HCT116 (cell line): ENCODE data around the gene USP32. TPM values are rescaled to one million over a fixed set of nuclear protein-coding genes. Genes with fewer than 3 reads are reported as not detected.

Source experiments
- ATAC-seq: fragments of 200-7000 bp; cut with Tn5 transposase; 2 replicates; pipeline ENCODE4 v1.9.1; 2020; ENCODE audit warnings: mild to moderate bottlenecking, moderate library complexity
- BruUV-seq: library from RNA; stranded (reverse); fragments of 400-500 nt; replicated peaks from 2 replicates; lab custom pipeline; 2021; lab: Mats Ljungman, UMichigan
- CTCF ChIA-PET: fragments of 300-600 bp; sonication (Branson Sonifier 250); formaldehyde crosslinking; loops from one replicate; lab custom pipeline; 2021; ENCODE audit warnings: antibody characterized with exemption; lab: Charles Lee
- POLR2A ChIA-PET: fragments of 300-600, 350-600 bp; sonication (Branson Sonifier 250); formaldehyde crosslinking; loops from one replicate; lab custom pipeline; 2021; ENCODE audit warnings: antibody characterized with exemption; lab: Charles Lee
- RAD21 ChIA-PET, 2 experiments: fragments of 300-600 bp; sonication (Branson Sonifier 250); formaldehyde crosslinking; loops; one replicate each; lab custom pipeline; 2023; ENCODE audit warnings: low total read pairs in 2 of 2; ENCODE audit not compliant: uncharacterized antibody in 2 of 2, unreplicated experiment in 2 of 2, low non-redundant PET in 1 of 2; lab: Charles Lee
- DNase-seq: peaks from one replicate; pipeline ENCODE4 v3.0.0-alpha.2; 2010; ENCODE audit warnings: low read depth, low spot score
- H2AFZ ChIP-seq: fragments of 200-600 bp; shearing (Covaris generic), sonication (generic); 2 replicates; pipeline ENCODE4 v1.6.1; 2017; ENCODE audit warnings: low read depth, mixed run types, mixed read lengths, antibody characterized with exemption, low read length; ENCODE audit not compliant: poor library complexity, severe bottlenecking
- H3K27ac ChIP-seq: 2 replicates; pipeline ENCODE4 v1.5.1; 2012; ENCODE audit warnings: low read depth, low read length
- H3K27me3 ChIP-seq: fragments of 200-600 bp; sonication (generic); 2 replicates; pipeline ENCODE4 v1.6.1; 2016; ENCODE audit warnings: mixed run types, low read length, mixed read lengths; ENCODE audit not compliant: insufficient read depth
- H3K36me3 ChIP-seq, 2 experiments: fragments of 200-500 bp in 1 of 2; fragments of 200-600 bp in 1 of 2; sonication (Bioruptor generic) in 1 of 2; sonication (generic) in 1 of 2; 2 replicates each; pipeline versions ENCODE4 v1.5.1 to v1.6.1; 2014 to 2016; ENCODE audit warnings: low read length in 2 of 2, inconsistent platforms in 1 of 2, mixed read lengths in 1 of 2, mixed run types in 1 of 2; ENCODE audit not compliant: insufficient read depth in 2 of 2, control insufficient read depth in 1 of 2
- H3K4me1 ChIP-seq, 2 experiments: fragments of 200-600 bp in 1 of 2; sonication (generic) in 1 of 2; 2 replicates each; pipeline versions ENCODE4 v1.5.1 to v1.6.1; 2012 to 2017; ENCODE audit warnings: low read length in 2 of 2, inconsistent platforms in 1 of 2, mild to moderate bottlenecking in 1 of 2, mixed read lengths in 1 of 2, mixed run types in 1 of 2, moderate library complexity in 1 of 2; ENCODE audit not compliant: insufficient read depth in 2 of 2, control insufficient read depth in 1 of 2
- H3K4me2 ChIP-seq: fragments of 200-600 bp; sonication (generic); 2 replicates; pipeline ENCODE4 v1.6.1; 2017; ENCODE audit warnings: mixed run types, low read length, mixed read lengths
- H3K4me3 ChIP-seq, 2 experiments: fragments of 200-600 bp in 1 of 2; sonication (generic) in 1 of 2; replicated peaks in 1 of 2; 2 replicates each; pipeline ENCODE4 v1.5.1; 2011 to 2016; ENCODE audit warnings: low read length in 2 of 2, control low read depth in 1 of 2, low read depth in 1 of 2, mild to moderate bottlenecking in 1 of 2, mixed read lengths in 1 of 2, mixed run types in 1 of 2
- H3K79me2 ChIP-seq: fragments of 200-600 bp; sonication (generic); 2 replicates; pipeline ENCODE4 v1.6.1; 2017; ENCODE audit warnings: mild to moderate bottlenecking, mixed run types, low read length, moderate library complexity, mixed read lengths; ENCODE audit not compliant: insufficient read depth
- H3K9ac ChIP-seq: fragments of 200-600 bp; sonication (generic); 2 replicates; pipeline ENCODE4 v1.6.1; 2016; ENCODE audit warnings: low read length, mixed read lengths
- H3K9me2 ChIP-seq: fragments of 200-600 bp; sonication (generic), shearing (Covaris generic); 2 replicates; pipeline ENCODE4 v1.6.1; 2017; ENCODE audit warnings: mixed run types, mild to moderate bottlenecking, moderate library complexity; ENCODE audit not compliant: insufficient read depth
- H3K9me3 ChIP-seq, 2 experiments: fragments of 200-500 bp in 1 of 2; fragments of 200-600 bp in 1 of 2; sonication (Bioruptor generic) in 1 of 2; sonication (generic) in 1 of 2; 2 replicates each; pipeline ENCODE4 v1.6.1; 2014 to 2017; ENCODE audit warnings: low read length in 2 of 2, mixed read lengths in 2 of 2, inconsistent platforms in 1 of 2, low read depth in 1 of 2, mild to moderate bottlenecking in 1 of 2, mixed run types in 1 of 2, moderate library complexity in 1 of 2; ENCODE audit not compliant: control insufficient read depth in 1 of 2, insufficient read depth in 1 of 2
- H4K20me1 ChIP-seq: fragments of 200-600 bp; sonication (generic), shearing (Covaris generic); 2 replicates; pipeline ENCODE4 v1.6.1; 2017; ENCODE audit warnings: mixed run types, mild to moderate bottlenecking, moderate library complexity; ENCODE audit not compliant: insufficient read depth
- CBX3 ChIP-seq: IDR thresholded peaks from 2 replicates; pipeline ENCODE4 v1.6.1; 2012; ENCODE audit warnings: low read depth
- CEBPB ChIP-seq: IDR thresholded peaks from 2 replicates; pipeline ENCODE4 v1.6.1; 2012; ENCODE audit warnings: low read depth
- EGR1 ChIP-seq: IDR thresholded peaks from 2 replicates; pipeline ENCODE4 v1.6.1; 2012; ENCODE audit warnings: low read depth
- EZH2 ChIP-seq: fragments of 200-600 bp; sonication (generic); IDR thresholded peaks from 2 replicates; pipeline ENCODE4 v1.6.1; 2017; ENCODE audit warnings: antibody characterized with exemption, mixed run types
- POLR2A ChIP-seq: IDR thresholded peaks from 2 replicates; pipeline ENCODE4 v1.7.0; 2011; ENCODE audit warnings: borderline replicate concordance; ENCODE audit not compliant: insufficient read depth, insufficient read length; ENCODE audit errors: extremely low read depth
- POLR2AphosphoS5 ChIP-seq: IDR thresholded peaks from 2 replicates; pipeline ENCODE4 v1.6.1; 2011; ENCODE audit warnings: mild to moderate bottlenecking, low read depth, low read length, moderate library complexity
- RAD21 ChIP-seq: IDR thresholded peaks from 2 replicates; pipeline ENCODE4 v1.6.1; 2012; ENCODE audit warnings: low read depth, mild to moderate bottlenecking
- SP1 ChIP-seq: IDR thresholded peaks from 2 replicates; pipeline ENCODE4 v1.6.1; 2012; ENCODE audit warnings: low read depth
- SRF ChIP-seq: IDR thresholded peaks from 2 replicates; pipeline ENCODE4 v1.6.1; 2012; ENCODE audit warnings: low read depth
- YY1 ChIP-seq: IDR thresholded peaks from 2 replicates; pipeline ENCODE4 v1.6.1; 2011; ENCODE audit warnings: low read length, low read depth, moderate library complexity, mild to moderate bottlenecking; ENCODE audit not compliant: insufficient replicate concordance; ENCODE audit errors: extremely low read depth
- ZFX ChIP-seq: fragments of 450-650 bp; IDR thresholded peaks from 2 replicates; pipeline ENCODE4 v1.6.1; 2017
- ZNF274 ChIP-seq: fragments of 200-500 bp; sonication (Bioruptor generic); IDR thresholded peaks from 2 replicates; pipeline ENCODE4 v1.6.1; 2014; ENCODE audit warnings: mild to moderate bottlenecking, low read depth, low read length, inconsistent platforms
- intact Hi-C: fragments of 100-400 bp; cut with micrococcal nuclease; formaldehyde crosslinking; loops from 2 replicates; pipeline ENCODE4 v1.10.0; 2022
- total RNA-seq: library from RNA; stranded (reverse); gene quantifications from one replicate; pipeline ENCODE4 v1.2.1, GENCODE V29; 2021; ENCODE audit not compliant: unreplicated experiment
- TF ChIP-seq, protein P1 (sequence below): IDR thresholded peaks from 2 replicates; pipeline ENCODE4 v1.6.1; 2012

Gene USP32
- total RNA-seq, 1 experiment from 2014 or later, result 67.0 TPM

- TF ChIP-seq RAD21 (no peak), EGR1 (no peak)
- no peaks in the 10 kb centered on the region for H3K9me2 ChIP-seq
- intact Hi-C loops, result no loop called here
- ChIA-PET RAD21 (no interaction called here), POLR2A (no interaction called here), CTCF (interaction anchor here (0.7 kb wide), 1 partner anchor 28 kb away, joined by 3 read pairs; no protein-coding TSS in a partner anchor)
- H3K27me3 ChIP-seq, result no peaks in the 10 kb centered on the region
- H4K20me1 ChIP-seq, result no peaks in the 10 kb centered on the region
- BruUV-seq, result no TSS peak
- no peak overlapping the region for H3K4me2 ChIP-seq
- no peak for ATAC-seq
- H3K27ac ChIP-seq, result no peak overlapping the region
- no peak overlapping the region for H2AFZ ChIP-seq
- no peaks in the 10 kb centered on the region for H3K36me3 ChIP-seq
- H3K4me1 ChIP-seq, result peaks cover 0 to 25% of the 10 kb centered on the region in 2 experiments; a peak in 1 of 4 replicates
- no peaks in the 10 kb centered on the region for H3K9me3 ChIP-seq
- H3K4me3 ChIP-seq, result no peak overlapping the region
- DNase-seq, result no peak
- H3K9ac ChIP-seq, result no peak overlapping the region
- H3K79me2 ChIP-seq, result no peaks in the 10 kb centered on the region
Observed at GRCh38 chr17:60170835-60171752, 220.8 kb downstream of the USP32 start.

DNA sequence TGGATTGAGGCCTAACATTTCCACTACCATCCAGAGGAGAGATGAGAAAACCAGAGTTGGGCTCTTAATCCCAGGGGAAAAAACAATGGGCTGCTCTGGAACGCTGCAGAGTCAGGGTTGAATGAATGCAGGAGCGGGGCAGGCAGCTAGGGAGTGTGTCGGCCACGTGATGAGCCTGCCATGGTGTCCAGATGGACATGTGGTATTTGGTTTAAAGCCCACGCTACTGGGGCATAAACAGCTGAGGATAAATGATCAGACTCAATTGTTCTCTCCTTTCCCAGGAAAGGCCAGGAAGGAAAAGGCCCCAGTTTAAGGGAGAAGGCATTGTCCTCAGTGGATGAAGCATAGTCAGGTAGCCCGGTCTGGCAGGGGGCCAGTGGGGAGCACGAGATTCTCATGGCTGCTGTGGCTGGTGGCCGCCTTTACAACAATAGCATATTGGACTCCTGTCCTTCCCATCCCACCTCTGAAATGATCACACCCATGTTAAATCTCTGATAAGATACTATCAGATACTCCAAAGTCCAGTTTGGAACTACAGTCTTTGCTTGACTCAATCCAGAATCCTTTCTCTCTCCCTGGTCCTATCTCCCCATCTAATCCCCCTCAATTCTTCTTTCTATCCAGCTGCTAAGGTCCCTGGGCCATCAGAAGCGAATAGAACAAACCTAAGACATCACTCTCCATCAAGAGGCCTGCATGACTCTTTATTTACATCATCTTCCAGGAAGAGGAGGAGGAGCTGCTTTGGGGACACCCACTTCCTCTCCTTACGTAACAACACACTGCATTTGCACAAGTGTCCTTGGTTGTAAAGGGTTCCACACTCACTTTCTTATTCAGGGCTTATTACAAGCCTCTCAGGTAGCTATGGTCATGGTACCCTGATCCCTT, 221.8 kb downstream of the USP32 start:
- Histone ChIP-seq H3K36me3 (no peaks in the 10 kb centered on the region), H3K4me2 (no peak overlapping the region), H3K4me3 (no peak overlapping the region), H3K4me1 (peaks cover 0 to 27% of the 10 kb centered on the region in 2 experiments; a peak in 1 of 4 replicates), H4K20me1 (no peaks in the 10 kb centered on the region), H3K27me3 (no peaks in the 10 kb centered on the region), H3K9ac (no peak overlapping the region), H3K79me2 (no peaks in the 10 kb centered on the region), H3K9me3 (no peaks in the 10 kb centered on the region), H3K27ac (no peak overlapping the region), H3K9me2 (no peaks in the 10 kb centered on the region), H2AFZ (no peak overlapping the region)
- ATAC-seq (no peak), DNase-seq (no peak)
- TF ChIP-seq SRF, result no peak
- TF ChIP-seq POLR2AphosphoS5, result no peak
- no peak for TF ChIP-seq YY1
- TF ChIP-seq, protein P1, sequence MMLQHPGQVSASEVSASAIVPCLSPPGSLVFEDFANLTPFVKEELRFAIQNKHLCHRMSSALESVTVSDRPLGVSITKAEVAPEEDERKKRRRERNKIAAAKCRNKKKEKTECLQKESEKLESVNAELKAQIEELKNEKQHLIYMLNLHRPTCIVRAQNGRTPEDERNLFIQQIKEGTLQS, result no peak
- TF ChIP-seq POLR2A, result no peak
- no peak for TF ChIP-seq ZFX
- no peak for TF ChIP-seq EGR1
- no peak for TF ChIP-seq RAD21
- no peak for TF ChIP-seq ZNF274
- no peak for TF ChIP-seq EZH2
- TF ChIP-seq CBX3, result no peak
- TF ChIP-seq SP1, result no peak
- TF ChIP-seq CEBPB, result no peak; the same call in 1 of the 2 replicates
- intact Hi-C loops, result no loop called here
- POLR2A ChIA-PET, result no interaction called here
- CTCF ChIA-PET, result no interaction called here
- BruUV-seq, result no TSS peak
- RAD21 ChIA-PET, result no interaction called here
